OCI-LY1 (cell line): ENCODE data around the gene APOA4.

Experiments used
- H2AFZ ChIP-seq: fragments of 200-600 bp; sonication (generic), shearing (Covaris generic); 2 replicates; pipeline ENCODE4 v1.6.0; 2014; ENCODE audit warnings: antibody characterized with exemption, mild to moderate bottlenecking, low read length
- H3F3A ChIP-seq: fragments of 200-600 bp; sonication (generic), shearing (Covaris generic); 2 replicates; pipeline ENCODE4 v1.6.0; 2014; ENCODE audit warnings: mild to moderate bottlenecking, antibody characterized with exemption, low read length, moderate library complexity; ENCODE audit not compliant: insufficient read depth
- H3K27ac ChIP-seq: fragments of 200-600 bp; sonication (generic); 2 replicates; pipeline ENCODE4 v1.5.1; 2014; ENCODE audit warnings: low read length, mixed run types, mild to moderate bottlenecking, low read depth; ENCODE audit not compliant: poor library complexity, severe bottlenecking
- H3K27me3 ChIP-seq: fragments of 200-600 bp; sonication (generic); 2 replicates; pipeline ENCODE4 v1.6.0; 2014; ENCODE audit warnings: antibody characterized with exemption, mild to moderate bottlenecking, low read length, moderate library complexity; ENCODE audit not compliant: insufficient read depth
- H3K36me3 ChIP-seq: fragments of 200-600 bp; sonication (generic); 2 replicates; pipeline ENCODE4 v1.6.1; 2014; ENCODE audit warnings: mild to moderate bottlenecking, antibody characterized with exemption, low read length, moderate library complexity, mixed read lengths; ENCODE audit not compliant: insufficient read depth
- H3K4me1 ChIP-seq: fragments of 200-600 bp; sonication (generic); 2 replicates; pipeline ENCODE4 v1.5.1; 2014; ENCODE audit warnings: mild to moderate bottlenecking, low read length, moderate library complexity; ENCODE audit not compliant: insufficient read depth, severe bottlenecking
- H3K4me2 ChIP-seq: fragments of 200-600 bp; sonication (generic), shearing (Covaris generic); 2 replicates; pipeline ENCODE4 v1.6.1; 2014; ENCODE audit warnings: low read length
- H3K4me3 ChIP-seq: fragments of 200-600 bp; sonication (generic); 2 replicates; pipeline ENCODE4 v1.5.1; 2014; ENCODE audit warnings: low read length, low read depth, mild to moderate bottlenecking, mixed read lengths; ENCODE audit not compliant: poor library complexity, severe bottlenecking
- H3K79me2 ChIP-seq: fragments of 200-600 bp; shearing (Covaris generic); 2 replicates; pipeline ENCODE4 v1.6.1; 2016; ENCODE audit warnings: mixed run types, low read length, mixed read lengths; ENCODE audit not compliant: insufficient read depth
- H3K9ac ChIP-seq: fragments of 200-600 bp; sonication (generic), shearing (Covaris generic); 2 replicates; pipeline ENCODE4 v1.6.1; 2014; ENCODE audit warnings: mild to moderate bottlenecking, low read length, mixed read lengths
- H3K9me2 ChIP-seq: fragments of 200-600 bp; sonication (generic), shearing (Covaris generic); 2 replicates; pipeline ENCODE4 v1.6.1; 2014; ENCODE audit warnings: low read depth, mild to moderate bottlenecking, low read length, mixed read lengths
- H3K9me3 ChIP-seq: fragments of 200-600 bp; shearing (Covaris generic); 2 replicates; pipeline ENCODE4 v1.6.1; 2014; ENCODE audit warnings: low read length, mixed read lengths
- H4K20me1 ChIP-seq: fragments of 200-600 bp; sonication (generic), shearing (Covaris generic); 2 replicates; pipeline ENCODE4 v1.6.0; 2016; ENCODE audit warnings: mild to moderate bottlenecking, low read length; ENCODE audit not compliant: insufficient read depth
- EZH2 ChIP-seq: fragments of 200-600 bp; sonication (generic), shearing (Covaris generic); IDR thresholded peaks from 2 replicates; pipeline ENCODE4 v1.8.0; 2017; ENCODE audit warnings: borderline replicate concordance, mixed run types, mild to moderate bottlenecking, antibody characterized with exemption, low read length, moderate library complexity, mixed read lengths
- TF ChIP-seq, protein P1 (sequence below): fragments of 200-600 bp; sonication (generic), shearing (Covaris generic); IDR thresholded peaks from 2 replicates; pipeline ENCODE4 v1.5.1; 2017; ENCODE audit warnings: mild to moderate bottlenecking, antibody characterized with exemption, low read length, moderate library complexity, mixed read lengths

APOA4 gene

DNA sequence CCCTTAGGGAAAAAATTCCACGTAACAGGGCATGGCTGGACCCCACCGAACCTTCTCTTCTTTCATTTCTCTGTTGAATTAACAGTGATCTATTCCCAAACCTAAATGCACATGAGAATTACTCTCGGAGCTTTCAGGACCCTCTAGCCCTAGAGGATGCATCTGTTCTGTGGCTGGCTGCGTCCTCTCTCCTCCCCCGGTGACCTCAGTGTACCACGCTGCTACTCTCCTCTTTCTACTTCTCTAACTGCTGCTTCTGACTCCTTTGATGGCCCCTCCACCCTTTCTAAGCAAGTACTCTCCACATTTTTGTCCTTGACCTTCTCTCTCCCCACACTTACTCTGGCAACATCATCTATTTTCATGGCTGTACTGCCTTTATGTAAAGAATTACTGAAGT is 26.4 kb upstream of the APOA4 start:
- no peaks in the 10 kb centered on the region for H3K9me2 ChIP-seq
- no peaks in the 10 kb centered on the region for H3K9me3 ChIP-seq
- peaks cover 30% of the 10 kb centered on the region for H3K4me1 ChIP-seq
- H3K36me3 ChIP-seq: peaks cover 62% of the 10 kb centered on the region
- H3F3A ChIP-seq: no peaks in the 10 kb centered on the region
- H3K27ac ChIP-seq: no peak overlapping the region
- no peaks in the 10 kb centered on the region for H3K79me2 ChIP-seq
- no peak overlapping the region for H2AFZ ChIP-seq
- no peak overlapping the region for H3K9ac ChIP-seq
- no peak overlapping the region for H3K4me3 ChIP-seq
- no peaks in the 10 kb centered on the region for H4K20me1 ChIP-seq
- TF ChIP-seq, protein P1, sequence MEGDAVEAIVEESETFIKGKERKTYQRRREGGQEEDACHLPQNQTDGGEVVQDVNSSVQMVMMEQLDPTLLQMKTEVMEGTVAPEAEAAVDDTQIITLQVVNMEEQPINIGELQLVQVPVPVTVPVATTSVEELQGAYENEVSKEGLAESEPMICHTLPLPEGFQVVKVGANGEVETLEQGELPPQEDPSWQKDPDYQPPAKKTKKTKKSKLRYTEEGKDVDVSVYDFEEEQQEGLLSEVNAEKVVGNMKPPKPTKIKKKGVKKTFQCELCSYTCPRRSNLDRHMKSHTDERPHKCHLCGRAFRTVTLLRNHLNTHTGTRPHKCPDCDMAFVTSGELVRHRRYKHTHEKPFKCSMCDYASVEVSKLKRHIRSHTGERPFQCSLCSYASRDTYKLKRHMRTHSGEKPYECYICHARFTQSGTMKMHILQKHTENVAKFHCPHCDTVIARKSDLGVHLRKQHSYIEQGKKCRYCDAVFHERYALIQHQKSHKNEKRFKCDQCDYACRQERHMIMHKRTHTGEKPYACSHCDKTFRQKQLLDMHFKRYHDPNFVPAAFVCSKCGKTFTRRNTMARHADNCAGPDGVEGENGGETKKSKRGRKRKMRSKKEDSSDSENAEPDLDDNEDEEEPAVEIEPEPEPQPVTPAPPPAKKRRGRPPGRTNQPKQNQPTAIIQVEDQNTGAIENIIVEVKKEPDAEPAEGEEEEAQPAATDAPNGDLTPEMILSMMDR: no peak
- no peak for TF ChIP-seq EZH2
- H3K27me3 ChIP-seq: no peaks in the 10 kb centered on the region
- H3K4me2 ChIP-seq: no peak overlapping the region

DNA sequence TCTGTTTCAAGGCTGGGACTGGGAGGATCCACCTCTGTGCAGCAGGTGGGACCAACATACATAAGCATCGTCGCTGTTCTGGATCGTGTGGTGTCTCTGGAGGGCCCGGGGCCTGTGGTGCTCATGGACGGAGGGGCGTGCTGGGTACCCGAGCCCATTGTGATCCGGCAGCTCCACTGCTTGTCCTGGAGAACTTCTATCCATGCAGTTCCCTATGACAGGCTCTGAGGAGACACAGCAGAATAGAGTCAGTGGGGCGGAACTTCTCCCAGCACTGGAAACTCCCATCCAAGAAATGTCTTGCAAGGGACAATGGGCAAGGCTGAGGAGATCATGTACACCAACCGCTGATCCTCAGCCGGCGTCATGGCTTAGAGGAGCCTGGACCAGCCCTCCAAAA is 26.0 kb upstream of the APOA4 start:
- no peaks in the 10 kb centered on the region for H3K27me3 ChIP-seq
- no peak overlapping the region for H3K4me3 ChIP-seq
- TF ChIP-seq, protein P1: no peak
- no peak for TF ChIP-seq EZH2
- no peaks in the 10 kb centered on the region for H3K9me3 ChIP-seq
- no peaks in the 10 kb centered on the region for H3K79me2 ChIP-seq
- H3K9me2 ChIP-seq: no peaks in the 10 kb centered on the region
- H2AFZ ChIP-seq: no peak overlapping the region
- H3F3A ChIP-seq: no peaks in the 10 kb centered on the region
- no peaks in the 10 kb centered on the region for H4K20me1 ChIP-seq
- no peak overlapping the region for H3K27ac ChIP-seq
- peaks cover 60% of the 10 kb centered on the region for H3K36me3 ChIP-seq
- peaks cover 25% of the 10 kb centered on the region for H3K4me1 ChIP-seq
- H3K4me2 ChIP-seq: no peak overlapping the region
- H3K9ac ChIP-seq: no peak overlapping the region

DNA sequence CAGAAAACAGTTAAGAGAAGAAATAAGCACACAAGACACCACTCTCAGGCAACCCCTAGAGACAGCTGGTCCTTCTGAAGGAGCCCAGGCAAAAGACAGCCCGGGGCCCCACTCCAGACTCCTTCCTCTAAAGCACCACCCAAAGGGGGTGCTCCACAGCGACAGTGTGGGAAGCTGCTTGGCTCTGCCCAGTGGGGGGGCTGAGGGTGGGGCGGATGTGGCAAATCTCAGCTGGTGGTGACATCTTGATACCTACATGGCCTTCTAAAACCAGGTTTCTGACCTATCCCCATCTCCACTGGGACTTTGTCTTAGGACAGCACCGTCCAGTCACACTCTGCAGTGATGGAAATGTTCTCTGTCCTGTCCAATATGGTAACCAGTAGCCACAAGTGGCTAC is 24.5 kb upstream of the APOA4 start:
- Histone ChIP-seq H4K20me1 (no peaks in the 10 kb centered on the region), H3K4me1 (peaks cover 11% of the 10 kb centered on the region), H3K9me3 (no peaks in the 10 kb centered on the region), H3K4me3 (no peak overlapping the region), H3K27ac (no peak overlapping the region), H3K36me3 (peaks cover 70% of the 10 kb centered on the region), H3K79me2 (no peaks in the 10 kb centered on the region), H3K4me2 (no peak overlapping the region), H3F3A (no peaks in the 10 kb centered on the region), H3K27me3 (no peaks in the 10 kb centered on the region), H3K9me2 (no peaks in the 10 kb centered on the region), H2AFZ (no peak overlapping the region), H3K9ac (no peak overlapping the region)
- TF ChIP-seq EZH2: no peak

DNA sequence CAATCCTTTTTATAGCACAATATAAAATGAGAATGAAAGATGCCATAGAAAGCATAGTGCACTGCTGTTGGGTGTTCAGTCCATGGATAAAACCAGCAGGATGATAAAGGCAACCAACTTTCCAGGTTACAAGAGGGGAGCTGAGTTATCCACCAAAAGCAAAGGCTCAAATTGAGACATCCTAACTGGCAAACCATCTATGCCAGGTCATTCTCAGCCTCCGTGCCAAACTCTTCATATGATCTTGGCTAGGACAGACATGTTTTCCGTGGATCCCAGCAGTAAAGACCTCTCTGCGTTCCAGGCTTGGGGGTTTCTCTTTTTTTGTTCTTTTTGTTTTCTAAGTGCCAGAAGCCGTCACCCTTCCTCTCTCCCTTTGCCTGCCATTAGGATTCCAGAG is 21.6 kb upstream of the APOA4 start:
- no peaks in the 10 kb centered on the region for H3K9me2 ChIP-seq
- H3K9ac ChIP-seq: no peak overlapping the region
- H3K9me3 ChIP-seq: no peaks in the 10 kb centered on the region
- peaks cover 62% of the 10 kb centered on the region for H3K36me3 ChIP-seq
- H2AFZ ChIP-seq: no peak overlapping the region
- no peak overlapping the region for H3K4me3 ChIP-seq
- no peaks in the 10 kb centered on the region for H3K27me3 ChIP-seq
- no peaks in the 10 kb centered on the region for H3K79me2 ChIP-seq
- no peak overlapping the region for H3K4me2 ChIP-seq
- no peak overlapping the region for H3K27ac ChIP-seq
- H3K4me1 ChIP-seq: no peaks in the 10 kb centered on the region
- H4K20me1 ChIP-seq: no peaks in the 10 kb centered on the region
- no peak for TF ChIP-seq EZH2
- TF ChIP-seq, protein P1: no peak
- H3F3A ChIP-seq: no peaks in the 10 kb centered on the region
